ENCODE results near the gene CEP85. TPM values are rescaled to one million over a fixed set of nuclear protein-coding genes. Genes with fewer than 3 reads are reported as not detected.

Gene CEP85
- total and polyA plus RNA-seq, 4 donors, result 2.6 to 14.6 (median 5.3) TPM

- TF ChIP-seq RAD21 (IDR thresholded peaks at IDR 0.05), result peak in 1 of 2 donors; percentile 36
- TF ChIP-seq FOXA1 (IDR thresholded peaks at IDR 0.05), result no peak
- no peak for TF ChIP-seq YY1 (IDR thresholded peaks at IDR 0.05)
- TF ChIP-seq REST (IDR thresholded peaks at IDR 0.05), result no peak
Observed at GRCh38 chr1:26190373-26190987, 43.5 kb upstream of the CEP85 start, which contains the start of gene CATSPER4. Gene CATSPER4, plus strand, starts transcription at chr1:26190602. Its CDS starts 26 bp downstream, at chr1:26190628.

GRCh38 chr1:26191739-26192138, 42.3 kb upstream of the CEP85 start:
- 69% methylated on average over 3 of the region's 3 CpGs for WGBS
- no peak overlapping the region for H3K9ac ChIP-seq (ENCODE audit: low read depth in 1 of 2, low read length in 2 of 2)
- H3K27me3 ChIP-seq (ENCODE audit: control insufficient read depth in 4 of 4, insufficient read depth in 4 of 4, low read length in 3 of 4), result no peaks in the 10 kb centered on the region
- no peak overlapping the region for H3K27ac ChIP-seq (ENCODE audit: low read depth in 1 of 2, low read length in 2 of 2)
- no peaks in the 10 kb centered on the region for H3K4me1 ChIP-seq (ENCODE audit: control insufficient read depth in 4 of 4, insufficient read depth in 4 of 4, low read length in 3 of 4)
- TF ChIP-seq JUND (IDR thresholded peaks at IDR 0.05) (no peak), CTCF (IDR thresholded peaks at IDR 0.05; ENCODE audit: low read depth, low read length, missing input control) (no peak), FOXA1 (IDR thresholded peaks at IDR 0.05) (no peak), HNF4G (IDR thresholded peaks at IDR 0.05) (no peak), SP1 (IDR thresholded peaks at IDR 0.05) (no peak), TAF1 (conservative IDR thresholded peaks at IDR 0.05) (no peak), HNF4A (conservative IDR thresholded peaks at IDR 0.05) (no peak), NR2F2 (IDR thresholded peaks at IDR 0.05) (no peak), MAX (IDR thresholded peaks at IDR 0.05) (no peak), YY1 (IDR thresholded peaks at IDR 0.05) (no peak)
- no peaks in the 10 kb centered on the region for H3K9me3 ChIP-seq (ENCODE audit: control insufficient read depth in 4 of 4, low read length in 3 of 4)
- H3K4me3 ChIP-seq (ENCODE audit: low read depth in 1 of 3, low read length in 3 of 3), result no peak overlapping the region
- no peak for DNase-seq (ENCODE audit: low spot score)
- no peaks in the 10 kb centered on the region for H3K36me3 ChIP-seq (ENCODE audit: control insufficient read depth in 4 of 4, insufficient read depth in 3 of 4, low read depth in 1 of 4, low read length in 3 of 4)

More at GRCh38 chr1:26190373-26190987, 43.5 kb upstream of the CEP85 start, which contains the start of gene CATSPER4:
- no peak for DNase-seq (ENCODE audit: low spot score)
- Histone ChIP-seq H3K36me3 (ENCODE audit: control insufficient read depth in 4 of 4, insufficient read depth in 3 of 4, low read depth in 1 of 4, low read length in 3 of 4) (no peaks in the 10 kb centered on the region), H3K4me1 (ENCODE audit: control insufficient read depth in 4 of 4, insufficient read depth in 4 of 4, low read length in 3 of 4) (no peaks in the 10 kb centered on the region), H3K27me3 (ENCODE audit: control insufficient read depth in 4 of 4, insufficient read depth in 4 of 4, low read length in 3 of 4) (no peaks in the 10 kb centered on the region), H3K9me3 (ENCODE audit: control insufficient read depth in 4 of 4, low read length in 3 of 4) (no peaks in the 10 kb centered on the region), H3K9ac (ENCODE audit: low read depth in 1 of 2, low read length in 2 of 2) (no peak within 1 kb of the TSS), H3K4me3 (ENCODE audit: low read depth in 1 of 3, low read length in 3 of 3) (no peak within 1 kb of the TSS), H3K27ac (ENCODE audit: low read depth in 1 of 2, low read length in 2 of 2) (no peak within 1 kb of the TSS)
- 71% methylated on average over 16 of the region's 16 CpGs for WGBS

GRCh38 chr1:26195805-26196204, 38.2 kb upstream of the CEP85 start:
- no peaks in the 10 kb centered on the region for H3K4me1 ChIP-seq (ENCODE audit: control insufficient read depth in 4 of 4, insufficient read depth in 4 of 4, low read length in 3 of 4)
- TF ChIP-seq SP1 (IDR thresholded peaks at IDR 0.05) (no peak), GABPA (IDR thresholded peaks at IDR 0.05 in 1 of 2, conservative IDR thresholded peaks at IDR 0.05 in 1 of 2) (no peak), FOXA2 (IDR thresholded peaks at IDR 0.05) (no peak)
- no peaks in the 10 kb centered on the region for H3K27me3 ChIP-seq (ENCODE audit: control insufficient read depth in 4 of 4, insufficient read depth in 4 of 4, low read length in 3 of 4)
- 61% methylated on average over 3 of the region's 3 CpGs for WGBS
- no peaks in the 10 kb centered on the region for H3K36me3 ChIP-seq (ENCODE audit: control insufficient read depth in 4 of 4, insufficient read depth in 3 of 4, low read depth in 1 of 4, low read length in 3 of 4)
- no peak for DNase-seq (ENCODE audit: low spot score)
- no peak overlapping the region for H3K4me3 ChIP-seq (ENCODE audit: low read depth in 1 of 3, low read length in 3 of 3)
- H3K9me3 ChIP-seq (ENCODE audit: control insufficient read depth in 4 of 4, low read length in 3 of 4), result no peaks in the 10 kb centered on the region
- no peak overlapping the region for H3K27ac ChIP-seq (ENCODE audit: low read depth in 1 of 2, low read length in 2 of 2)
- H3K9ac ChIP-seq (ENCODE audit: low read depth in 1 of 2, low read length in 2 of 2), result no peak overlapping the region
